Measurements from ENCODE around the gene CAMK1D.
"Not testable (repeated sequence)": the region's sequence is repeated elsewhere in the genome, so short reads cannot be mapped to it uniquely, and the experiment has no call there.

Gene CAMK1D

GRCh38 chr10:12792889-12793556 is 443.7 kb downstream of the CAMK1D start:
- DNase-seq (ENCODE audit: low read depth in 2 of 2): no peak

GRCh38 chr10:12795315-12796110 is 446.2 kb downstream of the CAMK1D start:
- DNase-seq (ENCODE audit: low read depth in 2 of 2): no peak

- DNase-seq (ENCODE audit: low read depth in 2 of 2): no peak
These were observed 447.2 kb downstream of the CAMK1D start for GRCh38 chr10:12796401-12797160.

- no peak for DNase-seq (ENCODE audit: low read depth in 2 of 2)
These were observed 448.3 kb downstream of the CAMK1D start for GRCh38 chr10:12797471-12798262.

GRCh38 chr10:12799144-12799543 is 449.8 kb downstream of the CAMK1D start:
- DNase-seq (ENCODE audit: low read depth in 2 of 2): no peak

- no peak for DNase-seq (ENCODE audit: low read depth in 2 of 2)
These were observed 450.4 kb downstream of the CAMK1D start for GRCh38 chr10:12799714-12800113.

- no peak for DNase-seq (ENCODE audit: low read depth in 2 of 2)
These were observed 451.0 kb downstream of the CAMK1D start for GRCh38 chr10:12800302-12800701.

- DNase-seq (ENCODE audit: low read depth in 2 of 2): no peak
These were observed 452.1 kb downstream of the CAMK1D start for GRCh38 chr10:12801214-12802087.

GRCh38 chr10:12803776-12804175 is 454.4 kb downstream of the CAMK1D start:
- DNase-seq (ENCODE audit: low read depth in 2 of 2): no peak

GRCh38 chr10:12806228-12807095 is 457.1 kb downstream of the CAMK1D start:
- no peak for DNase-seq (ENCODE audit: low read depth in 2 of 2)

GRCh38 chr10:12807096-12807755 is 457.9 kb downstream of the CAMK1D start:
- no peak for DNase-seq (ENCODE audit: low read depth in 2 of 2)

- DNase-seq (ENCODE audit: low read depth in 2 of 2): no peak
These were observed 458.8 kb downstream of the CAMK1D start for GRCh38 chr10:12808014-12808613.

GRCh38 chr10:12810046-12810445 is 460.7 kb downstream of the CAMK1D start:
- not testable (repeated sequence) for DNase-seq (ENCODE audit: low read depth in 2 of 2)

- DNase-seq (ENCODE audit: low read depth in 2 of 2): no peak
These were observed 462.5 kb downstream of the CAMK1D start for GRCh38 chr10:12811826-12812225.

GRCh38 chr10:12812571-12812970 is 463.2 kb downstream of the CAMK1D start:
- no peak for DNase-seq (ENCODE audit: low read depth in 2 of 2)

GRCh38 chr10:12814166-12814565 is 464.8 kb downstream of the CAMK1D start:
- no peak for DNase-seq (ENCODE audit: low read depth in 2 of 2)

GRCh38 chr10:12819071-12819470 is 469.7 kb downstream of the CAMK1D start:
- DNase-seq (ENCODE audit: low read depth in 2 of 2): no peak

- DNase-seq (ENCODE audit: low read depth in 2 of 2): no peak
These were observed 470.3 kb downstream of the CAMK1D start for GRCh38 chr10:12819656-12820055.

Data from stimulated activated CD8-positive, alpha-beta memory T cell treated with anti-CD3 and anti-CD28 coated beads, Interleukin-7, amount 100 ng/mL, for 4 hours (primary cell).